GM23338 (cell line): ENCODE results near the gene OBP2A. TPM values are rescaled to one million over a fixed set of nuclear protein-coding genes. Genes with fewer than 3 reads are reported as not detected.

Experiments
- EZH2 ChIP-seq: fragments of 200-600 bp; sonication (generic); IDR thresholded peaks from one replicate; pipeline ENCODE4 v1.8.0; 2017; ENCODE audit warnings: antibody characterized with exemption, mild to moderate bottlenecking, low read depth; ENCODE audit not compliant: unreplicated experiment
- EZH2phosphoT487 ChIP-seq: fragments of 200-600 bp; sonication (generic); IDR thresholded peaks from one replicate; pipeline ENCODE4 v1.8.1; 2018; ENCODE audit warnings: antibody characterized with exemption; ENCODE audit not compliant: unreplicated experiment
- JUNB ChIP-seq: IDR thresholded peaks from one replicate; pipeline ENCODE4 v1.6.1; 2016; ENCODE audit warnings: antibody characterized with exemption; ENCODE audit not compliant: unreplicated experiment
- NANOG ChIP-seq: IDR thresholded peaks from 2 replicates; pipeline ENCODE4 v1.6.1; 2016; ENCODE audit warnings: antibody characterized with exemption, borderline replicate concordance
- POLR2AphosphoS5 ChIP-seq: IDR thresholded peaks from 2 replicates; pipeline ENCODE4 v1.6.1; 2016; ENCODE audit warnings: antibody characterized with exemption, low read depth
- STAT1 ChIP-seq: IDR thresholded peaks from one replicate; pipeline ENCODE4 v1.6.1; 2016; ENCODE audit warnings: antibody characterized with exemption; ENCODE audit not compliant: unreplicated experiment
- ZNF114 ChIP-seq: fragments of 250-450 bp; sonication (Bioruptor Pico); IDR thresholded peaks from 2 replicates; pipeline ENCODE4 v1.5.0; 2020; ENCODE audit warnings: mild to moderate bottlenecking, moderate library complexity
- ZNF331 ChIP-seq: fragments of 250-450 bp; sonication (Bioruptor Pico); IDR thresholded peaks from 2 replicates; pipeline ENCODE4 v1.5.0; 2020; ENCODE audit warnings: low read depth, mild to moderate bottlenecking, moderate library complexity
- polyA plus RNA-seq: library from polyadenylated mRNA; unstranded; fragments of >200 nt; fragmentation: Nextera tagmentation; extraction: Ambion mirVana; gene quantifications from 2 replicates; pipeline ENCODE4 v1.2.1, GENCODE V29; 2016
- total RNA-seq: library from RNA; depleted of rRNA; stranded (reverse); fragments of >200 nt; shearing (Covaris generic); gene quantifications from 2 replicates; pipeline ENCODE4 v1.2.3, GENCODE V29; 2014
- TF ChIP-seq, protein P1 (sequence below): IDR thresholded peaks from 2 replicates; pipeline ENCODE4 v1.6.1; 2016; ENCODE audit warnings: antibody characterized with exemption
- TF ChIP-seq, protein P2 (sequence below), 2 experiments: fragments of 200-600 bp in 1 of 2; sonication (generic) in 1 of 2; conservative IDR thresholded peaks; 2 replicates each; pipeline versions ENCODE4 v1.5.1 to v1.6.1; 2016 to 2017; ENCODE audit warnings: antibody characterized with exemption in 2 of 2, low read depth in 2 of 2, mild to moderate bottlenecking in 2 of 2, moderate library complexity in 1 of 2
- TF ChIP-seq, protein P3 (sequence below): IDR thresholded peaks from one replicate; pipeline ENCODE4 v1.6.1; 2018; ENCODE audit warnings: antibody characterized with exemption; ENCODE audit not compliant: unreplicated experiment

The OBP2A gene
- total and polyA plus RNA-seq, 2 experiments from 2014 or later: not detected

DNA sequence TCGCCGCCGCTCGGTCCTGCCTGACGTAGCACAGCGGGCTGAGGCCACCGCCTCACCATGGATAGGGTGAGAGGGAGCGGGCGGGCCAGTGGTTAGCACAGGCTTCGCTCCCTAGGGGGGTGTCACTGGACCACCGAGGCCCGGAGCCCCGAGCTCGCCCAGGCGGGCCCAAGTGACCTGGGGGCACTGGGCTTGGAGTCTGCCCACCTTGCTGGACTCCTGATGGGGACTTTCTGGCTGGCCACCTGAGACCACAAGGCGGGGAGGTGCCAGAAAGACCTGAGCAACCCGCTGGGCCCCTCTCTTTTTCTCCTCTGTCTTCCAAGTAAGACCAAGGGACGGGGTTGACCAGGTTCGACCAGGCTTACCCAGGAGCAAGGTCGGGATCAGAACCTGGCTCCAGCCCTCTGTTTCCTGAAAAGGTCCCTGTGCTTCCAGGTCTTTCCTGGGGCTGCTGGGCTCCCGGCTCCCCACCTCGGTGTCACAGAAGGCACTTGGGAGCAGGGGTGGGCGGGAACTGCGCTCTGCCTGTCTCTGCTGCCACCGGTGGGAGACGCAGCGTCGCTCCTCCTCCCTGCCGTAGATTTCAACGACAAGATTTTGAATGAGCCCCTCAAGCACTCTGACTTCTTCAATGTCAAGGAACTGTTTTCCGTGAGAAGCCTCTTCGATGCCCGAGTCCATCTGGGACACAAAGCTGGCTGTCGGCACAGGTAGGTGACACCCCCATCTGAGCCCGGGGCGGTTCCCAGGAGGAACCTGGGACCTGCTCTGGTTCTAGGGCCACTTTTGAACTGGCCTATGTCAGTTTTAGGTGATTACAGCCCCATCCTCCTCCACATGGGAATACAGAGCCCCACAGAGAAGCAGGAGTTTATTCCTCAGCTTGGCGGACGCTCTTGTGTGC, 44.4 kb upstream of the OBP2A start (continued):
- TF ChIP-seq NANOG: no peak
- TF ChIP-seq, protein P1, sequence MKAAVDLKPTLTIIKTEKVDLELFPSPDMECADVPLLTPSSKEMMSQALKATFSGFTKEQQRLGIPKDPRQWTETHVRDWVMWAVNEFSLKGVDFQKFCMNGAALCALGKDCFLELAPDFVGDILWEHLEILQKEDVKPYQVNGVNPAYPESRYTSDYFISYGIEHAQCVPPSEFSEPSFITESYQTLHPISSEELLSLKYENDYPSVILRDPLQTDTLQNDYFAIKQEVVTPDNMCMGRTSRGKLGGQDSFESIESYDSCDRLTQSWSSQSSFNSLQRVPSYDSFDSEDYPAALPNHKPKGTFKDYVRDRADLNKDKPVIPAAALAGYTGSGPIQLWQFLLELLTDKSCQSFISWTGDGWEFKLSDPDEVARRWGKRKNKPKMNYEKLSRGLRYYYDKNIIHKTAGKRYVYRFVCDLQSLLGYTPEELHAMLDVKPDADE: no peak
- no peak for TF ChIP-seq ZNF331 (CRISPR knock-in tag)
- TF ChIP-seq ZNF114: no peak
- TF ChIP-seq EZH2phosphoT487: no peak
- TF ChIP-seq, protein P2, sequence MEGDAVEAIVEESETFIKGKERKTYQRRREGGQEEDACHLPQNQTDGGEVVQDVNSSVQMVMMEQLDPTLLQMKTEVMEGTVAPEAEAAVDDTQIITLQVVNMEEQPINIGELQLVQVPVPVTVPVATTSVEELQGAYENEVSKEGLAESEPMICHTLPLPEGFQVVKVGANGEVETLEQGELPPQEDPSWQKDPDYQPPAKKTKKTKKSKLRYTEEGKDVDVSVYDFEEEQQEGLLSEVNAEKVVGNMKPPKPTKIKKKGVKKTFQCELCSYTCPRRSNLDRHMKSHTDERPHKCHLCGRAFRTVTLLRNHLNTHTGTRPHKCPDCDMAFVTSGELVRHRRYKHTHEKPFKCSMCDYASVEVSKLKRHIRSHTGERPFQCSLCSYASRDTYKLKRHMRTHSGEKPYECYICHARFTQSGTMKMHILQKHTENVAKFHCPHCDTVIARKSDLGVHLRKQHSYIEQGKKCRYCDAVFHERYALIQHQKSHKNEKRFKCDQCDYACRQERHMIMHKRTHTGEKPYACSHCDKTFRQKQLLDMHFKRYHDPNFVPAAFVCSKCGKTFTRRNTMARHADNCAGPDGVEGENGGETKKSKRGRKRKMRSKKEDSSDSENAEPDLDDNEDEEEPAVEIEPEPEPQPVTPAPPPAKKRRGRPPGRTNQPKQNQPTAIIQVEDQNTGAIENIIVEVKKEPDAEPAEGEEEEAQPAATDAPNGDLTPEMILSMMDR (conservative IDR thresholded peaks at IDR 0.05; ENCODE audit: low read depth in 2 of 2): no peak
- no peak for TF ChIP-seq JUNB
- TF ChIP-seq EZH2: no peak
- no peak for TF ChIP-seq STAT1
- TF ChIP-seq, protein P3, sequence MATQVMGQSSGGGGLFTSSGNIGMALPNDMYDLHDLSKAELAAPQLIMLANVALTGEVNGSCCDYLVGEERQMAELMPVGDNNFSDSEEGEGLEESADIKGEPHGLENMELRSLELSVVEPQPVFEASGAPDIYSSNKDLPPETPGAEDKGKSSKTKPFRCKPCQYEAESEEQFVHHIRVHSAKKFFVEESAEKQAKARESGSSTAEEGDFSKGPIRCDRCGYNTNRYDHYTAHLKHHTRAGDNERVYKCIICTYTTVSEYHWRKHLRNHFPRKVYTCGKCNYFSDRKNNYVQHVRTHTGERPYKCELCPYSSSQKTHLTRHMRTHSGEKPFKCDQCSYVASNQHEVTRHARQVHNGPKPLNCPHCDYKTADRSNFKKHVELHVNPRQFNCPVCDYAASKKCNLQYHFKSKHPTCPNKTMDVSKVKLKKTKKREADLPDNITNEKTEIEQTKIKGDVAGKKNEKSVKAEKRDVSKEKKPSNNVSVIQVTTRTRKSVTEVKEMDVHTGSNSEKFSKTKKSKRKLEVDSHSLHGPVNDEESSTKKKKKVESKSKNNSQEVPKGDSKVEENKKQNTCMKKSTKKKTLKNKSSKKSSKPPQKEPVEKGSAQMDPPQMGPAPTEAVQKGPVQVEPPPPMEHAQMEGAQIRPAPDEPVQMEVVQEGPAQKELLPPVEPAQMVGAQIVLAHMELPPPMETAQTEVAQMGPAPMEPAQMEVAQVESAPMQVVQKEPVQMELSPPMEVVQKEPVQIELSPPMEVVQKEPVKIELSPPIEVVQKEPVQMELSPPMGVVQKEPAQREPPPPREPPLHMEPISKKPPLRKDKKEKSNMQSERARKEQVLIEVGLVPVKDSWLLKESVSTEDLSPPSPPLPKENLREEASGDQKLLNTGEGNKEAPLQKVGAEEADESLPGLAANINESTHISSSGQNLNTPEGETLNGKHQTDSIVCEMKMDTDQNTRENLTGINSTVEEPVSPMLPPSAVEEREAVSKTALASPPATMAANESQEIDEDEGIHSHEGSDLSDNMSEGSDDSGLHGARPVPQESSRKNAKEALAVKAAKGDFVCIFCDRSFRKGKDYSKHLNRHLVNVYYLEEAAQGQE: no peak
- no peak for TF ChIP-seq POLR2AphosphoS5
